Measurements from ENCODE around the gene AKR1C3. TPM values are rescaled to one million over a fixed set of nuclear protein-coding genes. Genes with fewer than 3 reads are reported as not detected.

The AKR1C3 gene
- total RNA-seq, 1 donor from 2014 or later, result 2.6 TPM

DNA sequence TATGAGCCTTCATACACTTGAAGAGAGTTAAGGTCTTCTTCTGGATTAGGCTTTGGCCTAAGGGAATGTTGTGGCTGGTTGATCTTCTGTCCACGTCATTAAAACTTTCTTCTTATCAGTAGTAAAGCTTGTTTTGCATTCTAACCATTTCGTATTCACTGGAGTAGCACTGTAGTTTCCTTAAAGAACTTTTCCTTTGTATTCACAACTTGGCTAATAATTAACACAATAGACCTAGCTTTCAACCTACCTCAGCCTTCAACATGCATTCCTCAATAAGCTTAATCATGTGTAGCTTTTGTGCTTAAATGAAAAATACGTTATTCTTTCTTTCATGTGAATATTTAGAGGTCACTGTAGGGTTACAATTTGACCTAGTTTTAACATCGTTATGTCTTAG is 48.0 kb downstream of the AKR1C3 start:
- no peak for DNase-seq

DNA sequence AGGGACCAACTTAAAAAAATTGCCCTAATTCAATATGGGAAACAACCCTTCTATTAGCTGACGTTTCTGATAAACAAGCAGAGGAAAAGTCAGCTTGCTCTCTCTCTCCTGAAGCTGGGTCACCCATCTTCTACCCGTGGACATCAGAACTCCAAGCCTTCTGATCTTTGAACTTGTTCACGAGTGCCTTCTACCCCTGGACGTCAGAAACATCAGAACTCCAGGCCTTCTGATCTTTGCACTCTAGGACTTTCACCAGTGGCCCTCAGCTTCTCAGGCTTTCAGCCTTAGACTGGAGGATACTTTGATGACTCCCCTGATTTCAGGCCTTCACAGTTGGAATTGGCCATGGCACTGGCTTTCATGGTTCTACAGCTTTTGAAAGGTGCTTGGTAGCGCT is 48.9 kb downstream of the AKR1C3 start:
- DNase-seq, result no peak

DNA sequence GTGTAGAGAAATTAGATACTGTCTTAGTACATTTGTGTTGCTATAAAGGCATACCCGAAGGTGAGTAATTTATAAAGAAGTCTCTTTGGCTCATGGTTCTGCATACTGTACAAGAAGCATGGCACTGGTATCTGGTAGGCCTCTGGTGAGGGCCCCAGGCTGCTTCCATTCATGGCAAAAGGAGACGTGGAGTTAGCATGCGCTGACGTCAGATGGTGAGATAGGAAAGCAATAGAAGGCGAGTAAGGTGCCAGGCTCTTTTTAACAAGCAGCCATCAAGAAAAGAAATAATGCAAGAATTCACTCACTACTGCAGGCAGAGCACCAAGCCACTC is 52.7 kb downstream of the AKR1C3 start:
- no peak for DNase-seq

GRCh38 chr10:5147255-5147980 is 53.2 kb downstream of the AKR1C3 start:
- no peak for DNase-seq

- DNase-seq, result no peak
Observed at GRCh38 chr10:5147981-5148677, 53.9 kb downstream of the AKR1C3 start.

DNA sequence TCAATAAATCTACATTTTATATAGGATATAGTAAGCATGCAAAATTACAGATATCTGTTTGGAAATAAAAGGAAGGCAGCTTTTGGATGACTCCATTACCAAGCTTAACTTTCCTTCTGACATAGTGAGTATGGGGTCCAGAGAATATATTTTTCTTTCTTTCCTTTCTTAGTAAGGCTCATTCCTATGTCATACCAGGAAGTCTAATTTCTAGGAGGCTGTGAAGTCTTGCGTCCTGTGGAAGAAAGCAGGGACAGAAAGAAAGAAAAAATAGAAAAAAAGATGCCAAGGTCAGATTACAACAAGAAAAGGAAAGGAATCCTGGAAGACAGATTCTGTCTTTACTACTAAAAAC is 54.4 kb downstream of the AKR1C3 start:
- DNase-seq, result no peak

DNA sequence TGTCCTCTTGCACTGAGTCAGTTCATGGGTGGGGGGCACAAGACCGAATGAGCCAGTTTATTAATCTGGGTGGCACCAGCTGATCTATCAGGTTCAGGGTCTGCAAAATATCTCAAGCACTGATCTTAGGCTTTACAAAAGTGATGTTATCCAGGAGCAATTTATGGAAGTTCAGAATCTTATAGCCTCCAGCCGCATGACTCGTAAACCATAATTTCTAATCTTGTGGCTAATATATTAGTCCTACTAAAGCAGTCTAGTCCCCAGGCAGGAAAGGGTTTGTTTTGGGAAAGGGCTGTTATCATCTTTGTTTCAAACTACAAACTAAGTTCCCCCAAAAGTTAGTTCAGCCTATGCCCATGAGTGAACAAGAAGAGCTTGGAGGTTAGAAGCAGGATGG is 56.9 kb downstream of the AKR1C3 start:
- DNase-seq, result no peak

GRCh38 chr10:5155951-5156350 is 61.7 kb downstream of the AKR1C3 start:
- DNase-seq, result no peak

Small RNA genes within 50 kb of the gene (small RNA-seq; reads per million reads assigned to genes)
- gene RF00096 (ENCODE audit: low replicate concordance), result not detected

Other genes with a start within 250 kb of the AKR1C3 start
- 2.5 TPM for gene AKR1C1, start 131.0 kb upstream of the AKR1C3 start, total RNA-seq
- gene AKR1C2, start 90.6 kb upstream of the AKR1C3 start, total RNA-seq, result 4.5 TPM
- gene AKR1C8, start 90.7 kb downstream of the AKR1C3 start, total RNA-seq, result 1.5 TPM
- gene AKR1C4, start 102.4 kb downstream of the AKR1C3 start, total RNA-seq, result not detected